ENCODE measurements around the gene FHOD3.

- TF ChIP-seq CTCF (IDR thresholded peaks at IDR 0.05) (no peak), CBX8 (IDR thresholded peaks at IDR 0.05) (no peak), MAFK (IDR thresholded peaks at IDR 0.05; ENCODE audit: partially characterized antibody) (no peak), KDM1A (IDR thresholded peaks at IDR 0.05; ENCODE audit: low read depth) (no peak), RCOR1 (IDR thresholded peaks at IDR 0.05; ENCODE audit: low read depth, low read length) (no peak), POLR2AphosphoS2 (conservative IDR thresholded peaks at IDR 0.05; ENCODE audit: low read length) (no peak), JUN (IDR thresholded peaks at IDR 0.05) (no peak), FOXS1 (CRISPR knock-in tag; IDR thresholded peaks at IDR 0.05) (no peak), NR3C1 (IDR thresholded peaks at IDR 0.05) (no peak), NFE2L2 (conservative IDR thresholded peaks at IDR 0.05; ENCODE audit: low read length) (no peak), MYC (IDR thresholded peaks at IDR 0.05; ENCODE audit: borderline replicate concordance, low read length) (no peak)
- TF ChIP-seq, protein P1, sequence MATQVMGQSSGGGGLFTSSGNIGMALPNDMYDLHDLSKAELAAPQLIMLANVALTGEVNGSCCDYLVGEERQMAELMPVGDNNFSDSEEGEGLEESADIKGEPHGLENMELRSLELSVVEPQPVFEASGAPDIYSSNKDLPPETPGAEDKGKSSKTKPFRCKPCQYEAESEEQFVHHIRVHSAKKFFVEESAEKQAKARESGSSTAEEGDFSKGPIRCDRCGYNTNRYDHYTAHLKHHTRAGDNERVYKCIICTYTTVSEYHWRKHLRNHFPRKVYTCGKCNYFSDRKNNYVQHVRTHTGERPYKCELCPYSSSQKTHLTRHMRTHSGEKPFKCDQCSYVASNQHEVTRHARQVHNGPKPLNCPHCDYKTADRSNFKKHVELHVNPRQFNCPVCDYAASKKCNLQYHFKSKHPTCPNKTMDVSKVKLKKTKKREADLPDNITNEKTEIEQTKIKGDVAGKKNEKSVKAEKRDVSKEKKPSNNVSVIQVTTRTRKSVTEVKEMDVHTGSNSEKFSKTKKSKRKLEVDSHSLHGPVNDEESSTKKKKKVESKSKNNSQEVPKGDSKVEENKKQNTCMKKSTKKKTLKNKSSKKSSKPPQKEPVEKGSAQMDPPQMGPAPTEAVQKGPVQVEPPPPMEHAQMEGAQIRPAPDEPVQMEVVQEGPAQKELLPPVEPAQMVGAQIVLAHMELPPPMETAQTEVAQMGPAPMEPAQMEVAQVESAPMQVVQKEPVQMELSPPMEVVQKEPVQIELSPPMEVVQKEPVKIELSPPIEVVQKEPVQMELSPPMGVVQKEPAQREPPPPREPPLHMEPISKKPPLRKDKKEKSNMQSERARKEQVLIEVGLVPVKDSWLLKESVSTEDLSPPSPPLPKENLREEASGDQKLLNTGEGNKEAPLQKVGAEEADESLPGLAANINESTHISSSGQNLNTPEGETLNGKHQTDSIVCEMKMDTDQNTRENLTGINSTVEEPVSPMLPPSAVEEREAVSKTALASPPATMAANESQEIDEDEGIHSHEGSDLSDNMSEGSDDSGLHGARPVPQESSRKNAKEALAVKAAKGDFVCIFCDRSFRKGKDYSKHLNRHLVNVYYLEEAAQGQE (IDR thresholded peaks at IDR 0.05): no peak
- TF ChIP-seq, protein P2, sequence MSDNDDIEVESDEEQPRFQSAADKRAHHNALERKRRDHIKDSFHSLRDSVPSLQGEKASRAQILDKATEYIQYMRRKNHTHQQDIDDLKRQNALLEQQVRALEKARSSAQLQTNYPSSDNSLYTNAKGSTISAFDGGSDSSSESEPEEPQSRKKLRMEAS (IDR thresholded peaks at IDR 0.05): no peak
These were observed 129.9 kb downstream of the FHOD3 start for GRCh38 chr18:36427369-36427768.
